HG03103 (cell line): ENCODE results near the gene OR7G3.

ENCODE experiments used
- ATAC-seq: cut with Tn5 transposase; IDR thresholded peaks from one replicate; pipeline ENCODE4 v1.9.1; 2021; ENCODE audit warnings: low read depth; ENCODE audit not compliant: unreplicated experiment

OR7G3 gene

GRCh38 chr19:9109959-9110358, 16.8 kb downstream of the OR7G3 start:
- no peak for ATAC-seq

GRCh38 chr19:9107375-9107774, 19.4 kb downstream of the OR7G3 start, which contains the start of gene OR7G2:
Gene OR7G2, minus strand, starts transcription at chr19:9107475. Its CDS starts 4,232 bp downstream, at chr19:9103243.
- no peak for ATAC-seq

GRCh38 chr19:9086761-9087160, 40.0 kb downstream of the OR7G3 start, which contains the start of gene OR1M1:
Gene OR1M1, plus strand, starts transcription at chr19:9087061. Its CDS starts 6,184 bp downstream, at chr19:9093245.
- no peak for ATAC-seq

- ATAC-seq, result no peak
Observed at GRCh38 chr19:9078651-9079050, 48.1 kb downstream of the OR7G3 start.

GRCh38 chr19:9076901-9077300, 49.8 kb downstream of the OR7G3 start:
- ATAC-seq, result no peak
